HUES48 (cell line): Measurements from ENCODE around the gene PRR18.

Experiments used
- H3K27ac ChIP-seq: one replicate; pipeline ENCODE4 v1.7.0; 2013; ENCODE audit warnings: low read depth, low read length, inconsistent platforms
- H3K27me3 ChIP-seq: 2 replicates; pipeline ENCODE4 v1.6.1; 2013; ENCODE audit warnings: mild to moderate bottlenecking, low read length; ENCODE audit not compliant: control insufficient read depth, insufficient read depth
- H3K36me3 ChIP-seq: 2 replicates; pipeline ENCODE4 v1.6.1; 2013; ENCODE audit warnings: low read length; ENCODE audit not compliant: control insufficient read depth, insufficient read depth
- H3K4me1 ChIP-seq: 2 replicates; pipeline ENCODE4 v1.6.1; 2013; ENCODE audit warnings: mild to moderate bottlenecking, low read length; ENCODE audit not compliant: control insufficient read depth, insufficient read depth
- H3K4me3 ChIP-seq: 2 replicates; pipeline ENCODE4 v1.5.1; 2013; ENCODE audit warnings: mild to moderate bottlenecking, low read depth, low read length
- H3K9ac ChIP-seq: 2 replicates; pipeline ENCODE4 v1.6.1; 2013; ENCODE audit warnings: mild to moderate bottlenecking, low read depth, low read length, moderate library complexity
- H3K9me3 ChIP-seq: 2 replicates; pipeline ENCODE4 v1.6.1; 2013; ENCODE audit warnings: low read length; ENCODE audit not compliant: control insufficient read depth, insufficient read depth

Gene PRR18

GRCh38 chr6:166270706-166271375, 37.4 kb downstream of the PRR18 start:
- Histone ChIP-seq H3K27me3 (peaks cover 47% of the 10 kb centered on the region), H3K36me3 (no peaks in the 10 kb centered on the region), H3K27ac (no peak overlapping the region), H3K4me3 (no peak overlapping the region), H3K9me3 (no peaks in the 10 kb centered on the region), H3K9ac (no peak overlapping the region), H3K4me1 (peaks cover 19% of the 10 kb centered on the region; the same call in 1 of the 2 replicates)

GRCh38 chr6:166269301-166270039, 38.7 kb downstream of the PRR18 start:
- Histone ChIP-seq H3K27me3 (peaks cover 48% of the 10 kb centered on the region), H3K9ac (no peak overlapping the region), H3K4me3 (no peak overlapping the region), H3K36me3 (no peaks in the 10 kb centered on the region), H3K4me1 (peaks cover 19% of the 10 kb centered on the region; the same call in 1 of the 2 replicates), H3K9me3 (no peaks in the 10 kb centered on the region), H3K27ac (no peak overlapping the region)

- H3K4me3 ChIP-seq, result no peak overlapping the region
- peaks cover 48% of the 10 kb centered on the region for H3K27me3 ChIP-seq
Observed at GRCh38 chr6:166268431-166268830, 39.8 kb downstream of the PRR18 start.

GRCh38 chr6:166267526-166267925, 40.7 kb downstream of the PRR18 start:
- no peak overlapping the region for H3K4me3 ChIP-seq
- H3K27me3 ChIP-seq, result peaks cover 48% of the 10 kb centered on the region
- no peak overlapping the region for H3K27ac ChIP-seq
- H3K9me3 ChIP-seq, result no peaks in the 10 kb centered on the region
- H3K9ac ChIP-seq, result no peak overlapping the region
- peaks cover 19% of the 10 kb centered on the region; the same call in 1 of the 2 replicates for H3K4me1 ChIP-seq
- no peaks in the 10 kb centered on the region for H3K36me3 ChIP-seq

More at GRCh38 chr6:166268431-166268830, 39.8 kb downstream of the PRR18 start:
- Histone ChIP-seq H3K27ac (peak overlapping the region; percentile 1), H3K36me3 (no peaks in the 10 kb centered on the region), H3K9ac (no peak overlapping the region), H3K9me3 (no peaks in the 10 kb centered on the region), H3K4me1 (peaks cover 19% of the 10 kb centered on the region; the same call in 1 of the 2 replicates)

- peaks cover 19% of the 10 kb centered on the region; the same call in 1 of the 2 replicates for H3K4me1 ChIP-seq
- no peaks in the 10 kb centered on the region for H3K36me3 ChIP-seq
- no peak overlapping the region for H3K9ac ChIP-seq
- no peak overlapping the region for H3K4me3 ChIP-seq
- H3K27me3 ChIP-seq, result peaks cover 48% of the 10 kb centered on the region
- no peaks in the 10 kb centered on the region for H3K9me3 ChIP-seq
- no peak overlapping the region for H3K27ac ChIP-seq
Observed at GRCh38 chr6:166266336-166266735, 41.9 kb downstream of the PRR18 start.

- H3K4me1 ChIP-seq, result peaks cover 6% of the 10 kb centered on the region; the same call in 1 of the 2 replicates
- no peak overlapping the region for H3K27ac ChIP-seq
- H3K36me3 ChIP-seq, result no peaks in the 10 kb centered on the region
- H3K9ac ChIP-seq, result no peak overlapping the region
- H3K9me3 ChIP-seq, result no peaks in the 10 kb centered on the region
- no peak overlapping the region for H3K4me3 ChIP-seq
- H3K27me3 ChIP-seq, result peaks cover 30% of the 10 kb centered on the region
Observed at GRCh38 chr6:166262743-166263515, 45.3 kb downstream of the PRR18 start.

- Histone ChIP-seq H3K9ac (no peak overlapping the region), H3K27ac (no peak overlapping the region), H3K4me3 (no peak overlapping the region), H3K4me1 (no peaks in the 10 kb centered on the region), H3K36me3 (no peaks in the 10 kb centered on the region), H3K9me3 (no peaks in the 10 kb centered on the region), H3K27me3 (peaks cover 45% of the 10 kb centered on the region)
Observed at GRCh38 chr6:166259296-166259977, 48.8 kb downstream of the PRR18 start.

GRCh38 chr6:166258854-166259276, 49.3 kb downstream of the PRR18 start:
- H3K36me3 ChIP-seq, result no peaks in the 10 kb centered on the region
- no peaks in the 10 kb centered on the region for H3K9me3 ChIP-seq
- no peak overlapping the region for H3K4me3 ChIP-seq
- H3K27ac ChIP-seq, result no peak overlapping the region
- no peaks in the 10 kb centered on the region for H3K4me1 ChIP-seq
- peaks cover 51% of the 10 kb centered on the region for H3K27me3 ChIP-seq
- H3K9ac ChIP-seq, result no peak overlapping the region

- Histone ChIP-seq H3K36me3 (no peaks in the 10 kb centered on the region), H3K27ac (no peak overlapping the region), H3K9ac (no peak overlapping the region), H3K4me1 (no peaks in the 10 kb centered on the region), H3K27me3 (peaks cover 60% of the 10 kb centered on the region), H3K9me3 (no peaks in the 10 kb centered on the region), H3K4me3 (no peak overlapping the region)
Observed at GRCh38 chr6:166257911-166258318, 50.3 kb downstream of the PRR18 start.
